GM23338 (cell line): ENCODE data around the gene CUBN. TPM values are rescaled to one million over a fixed set of nuclear protein-coding genes. Genes with fewer than 3 reads are reported as not detected.

Experiments used
- ATAC-seq: fragments of 200-7000 bp; cut with Tn5 transposase; 3 replicates; pipeline ENCODE4 v1.9.1; 2020
- DNase-seq: peaks from one replicate; pipeline ENCODE4 v3.0.0-alpha.2; 2015; ENCODE audit warnings: low spot score
- H2AFZ ChIP-seq: fragments of 200-600 bp; sonication (generic); 2 replicates; pipeline ENCODE4 v1.8.0; 2016; ENCODE audit warnings: antibody characterized with exemption, mild to moderate bottlenecking, moderate library complexity
- H3F3A ChIP-seq: fragments of 200-600 bp; sonication (generic); replicated peaks from 2 replicates; pipeline ENCODE4 v1.8.0; 2017; ENCODE audit warnings: antibody characterized with exemption, mixed run types, low read depth
- H3K27ac ChIP-seq: fragments of 200-600 bp; sonication (generic); 2 replicates; pipeline ENCODE4 v1.6.1; 2016; ENCODE audit warnings: low read depth
- H3K27me3 ChIP-seq: fragments of 200-600 bp; sonication (generic); 2 replicates; pipeline ENCODE4 v1.8.0; 2016; ENCODE audit warnings: mild to moderate bottlenecking, mixed run types, moderate library complexity; ENCODE audit not compliant: insufficient read depth
- H3K36me3 ChIP-seq: fragments of 200-600 bp; sonication (generic); 2 replicates; pipeline ENCODE4 v1.8.0; 2016; ENCODE audit warnings: mild to moderate bottlenecking; ENCODE audit not compliant: insufficient read depth
- H3K4me1 ChIP-seq: fragments of 200-600 bp; sonication (generic); 2 replicates; pipeline ENCODE4 v1.8.0; 2016; ENCODE audit warnings: mild to moderate bottlenecking, moderate library complexity; ENCODE audit not compliant: insufficient read depth
- H3K4me2 ChIP-seq: fragments of 200-600 bp; sonication (generic); 2 replicates; pipeline ENCODE4 v1.7.1; 2017; ENCODE audit warnings: mixed run types
- H3K4me3 ChIP-seq: fragments of 200-600 bp; sonication (generic); 2 replicates; pipeline ENCODE4 v1.6.1; 2016; ENCODE audit warnings: mixed run types
- H3K79me2 ChIP-seq: fragments of 200-600 bp; sonication (generic); replicated peaks from 2 replicates; pipeline ENCODE4 v1.8.0; 2017; ENCODE audit warnings: mild to moderate bottlenecking; ENCODE audit not compliant: insufficient read depth
- H3K9me2 ChIP-seq: fragments of 200-600 bp; sonication (generic); 2 replicates; pipeline ENCODE4 v1.8.0; 2017; ENCODE audit not compliant: insufficient read depth
- H4K20me1 ChIP-seq: fragments of 200-600 bp; sonication (generic); replicated peaks from 2 replicates; pipeline ENCODE4 v1.8.0; 2017; ENCODE audit warnings: mild to moderate bottlenecking; ENCODE audit not compliant: insufficient read depth
- H3K27ac Mint-ChIP-seq: 2 replicates; pipeline ENCODE4 v1.8.0; 2020; ENCODE audit warnings: inconsistent platforms, mild to moderate bottlenecking, moderate library complexity, mixed read lengths
- H3K27me3 Mint-ChIP-seq: 3 replicates; pipeline ENCODE4 v1.8.0; 2022; ENCODE audit warnings: low read depth, mild to moderate bottlenecking, moderate library complexity, mixed read lengths, inconsistent platforms; ENCODE audit not compliant: insufficient read depth, poor library complexity
- H3K36me3 Mint-ChIP-seq: 3 replicates; pipeline ENCODE4 v1.8.0; 2021; ENCODE audit warnings: low read depth, mild to moderate bottlenecking, inconsistent platforms, moderate library complexity, mixed read lengths
- H3K4me1 Mint-ChIP-seq: 3 replicates; pipeline ENCODE4 v1.8.0; 2020; ENCODE audit warnings: mild to moderate bottlenecking, inconsistent platforms, mixed read lengths
- H3K4me3 Mint-ChIP-seq: 3 replicates; pipeline ENCODE4 v1.8.0; 2021; ENCODE audit warnings: moderate library complexity, mild to moderate bottlenecking, inconsistent platforms, mixed read lengths
- H3K9me3 Mint-ChIP-seq: 3 replicates; pipeline ENCODE4 v1.8.0; 2020; ENCODE audit warnings: moderate library complexity, mild to moderate bottlenecking, inconsistent platforms, mixed read lengths
- CREB1 ChIP-seq: fragments of 250-450 bp; sonication (Bioruptor Pico); IDR thresholded peaks from 2 replicates; pipeline ENCODE4 v1.5.0; 2020; ENCODE audit warnings: low read depth, mild to moderate bottlenecking, moderate library complexity
- EZH2 ChIP-seq: fragments of 200-600 bp; sonication (generic); IDR thresholded peaks from one replicate; pipeline ENCODE4 v1.8.0; 2017; ENCODE audit warnings: antibody characterized with exemption, mild to moderate bottlenecking, low read depth; ENCODE audit not compliant: unreplicated experiment
- EZH2phosphoT487 ChIP-seq: fragments of 200-600 bp; sonication (generic); IDR thresholded peaks from one replicate; pipeline ENCODE4 v1.8.1; 2018; ENCODE audit warnings: antibody characterized with exemption; ENCODE audit not compliant: unreplicated experiment
- NANOG ChIP-seq: IDR thresholded peaks from 2 replicates; pipeline ENCODE4 v1.6.1; 2016; ENCODE audit warnings: antibody characterized with exemption, borderline replicate concordance
- POLR2AphosphoS5 ChIP-seq: IDR thresholded peaks from 2 replicates; pipeline ENCODE4 v1.6.1; 2016; ENCODE audit warnings: antibody characterized with exemption, low read depth
- REST ChIP-seq: IDR thresholded peaks from one replicate; pipeline ENCODE4 v1.6.1; 2018; ENCODE audit warnings: antibody characterized with exemption; ENCODE audit not compliant: unreplicated experiment
- STAT1 ChIP-seq: IDR thresholded peaks from one replicate; pipeline ENCODE4 v1.6.1; 2016; ENCODE audit warnings: antibody characterized with exemption; ENCODE audit not compliant: unreplicated experiment
- ZNF114 ChIP-seq: fragments of 250-450 bp; sonication (Bioruptor Pico); IDR thresholded peaks from 2 replicates; pipeline ENCODE4 v1.5.0; 2020; ENCODE audit warnings: mild to moderate bottlenecking, moderate library complexity
- ZNF331 ChIP-seq: fragments of 250-450 bp; sonication (Bioruptor Pico); IDR thresholded peaks from 2 replicates; pipeline ENCODE4 v1.5.0; 2020; ENCODE audit warnings: low read depth, mild to moderate bottlenecking, moderate library complexity
- polyA plus RNA-seq: library from polyadenylated mRNA; unstranded; fragments of >200 nt; fragmentation: Nextera tagmentation; extraction: Ambion mirVana; gene quantifications from 2 replicates; pipeline ENCODE4 v1.2.1, GENCODE V29; 2016
- total RNA-seq: library from RNA; depleted of rRNA; stranded (reverse); fragments of >200 nt; shearing (Covaris generic); gene quantifications from 2 replicates; pipeline ENCODE4 v1.2.3, GENCODE V29; 2014

CUBN gene
- total and polyA plus RNA-seq, 2 experiments from 2014 or later, result 0.06 to 1.8 TPM

- TF ChIP-seq CREB1 (no peak), EZH2 (no peak), ZNF114 (CRISPR knock-in tag) (no peak), POLR2AphosphoS5 (no peak), STAT1 (no peak), NANOG (no peak), EZH2phosphoT487 (no peak), REST (no peak), ZNF331 (CRISPR knock-in tag) (no peak)
These were observed 190.7 kb downstream of the CUBN start (continued) for GRCh38 chr10:16938952-16939351.

- no peak overlapping the region for H3K4me3 ChIP-seq
- no peak overlapping the region for H3K27ac Mint-ChIP-seq
- no peaks in the 10 kb centered on the region for H3K9me2 ChIP-seq
- no peaks in the 10 kb centered on the region for H4K20me1 ChIP-seq
- no peak for TF ChIP-seq CREB1
- H3K4me1 ChIP-seq, result no peaks in the 10 kb centered on the region
- H3K36me3 Mint-ChIP-seq, result no peaks in the 10 kb centered on the region
- ATAC-seq, result no peak
- H3K4me1 Mint-ChIP-seq, result no peaks in the 10 kb centered on the region
- no peaks in the 10 kb centered on the region for H3K36me3 ChIP-seq
- H2AFZ ChIP-seq, result 0 out of 2 replicates have a peak overlapping the region, but pooled peaks have one; percentile 24
- H3K4me3 Mint-ChIP-seq, result no peak overlapping the region
- H3K27me3 Mint-ChIP-seq, result no peaks in the 10 kb centered on the region
- no peaks in the 10 kb centered on the region for H3F3A ChIP-seq
- DNase-seq, result no peak
- no peak overlapping the region for H3K27ac ChIP-seq
- H3K4me2 ChIP-seq, result no peak overlapping the region
- H3K27me3 ChIP-seq, result no peaks in the 10 kb centered on the region
- no peaks in the 10 kb centered on the region for H3K79me2 ChIP-seq
- H3K9me3 Mint-ChIP-seq, result no peaks in the 10 kb centered on the region
These were observed 195.2 kb downstream of the CUBN start for GRCh38 chr10:16934461-16934860.

- H3K4me3 ChIP-seq, result no peak overlapping the region
- H3K4me3 Mint-ChIP-seq, result no peak overlapping the region
- no peak overlapping the region for H3K4me2 ChIP-seq
- H3K27me3 ChIP-seq, result no peaks in the 10 kb centered on the region
- H2AFZ ChIP-seq, result peak overlapping the region; percentile 67; the same call in 1 of the 2 replicates
- H3K4me1 Mint-ChIP-seq, result peaks cover 5% of the 10 kb centered on the region; the same call in 2 of the 3 replicates
- DNase-seq (no peak), ATAC-seq (no peak)
- no peaks in the 10 kb centered on the region for H3K27me3 Mint-ChIP-seq
- no peaks in the 10 kb centered on the region for H4K20me1 ChIP-seq
- H3K4me1 ChIP-seq, result peaks cover 4% of the 10 kb centered on the region; the same call in 1 of the 2 replicates
- no peaks in the 10 kb centered on the region for H3K9me2 ChIP-seq
- no peaks in the 10 kb centered on the region for H3K36me3 Mint-ChIP-seq
- H3K79me2 ChIP-seq, result no peaks in the 10 kb centered on the region
- H3K27ac ChIP-seq, result no peak overlapping the region
- H3K36me3 ChIP-seq, result no peaks in the 10 kb centered on the region
- H3K27ac Mint-ChIP-seq, result no peak overlapping the region
- TF ChIP-seq NANOG (no peak), CREB1 (no peak)
- no peaks in the 10 kb centered on the region for H3K9me3 Mint-ChIP-seq
- H3F3A ChIP-seq, result no peaks in the 10 kb centered on the region
These were observed 195.8 kb downstream of the CUBN start for GRCh38 chr10:16933783-16934182.
